Measurements from ENCODE around the gene GTF2H2C. TPM values are rescaled to one million over a fixed set of nuclear protein-coding genes. Genes with fewer than 3 reads are reported as not detected.
"Not testable (repeated sequence)": the region's sequence is repeated elsewhere in the genome, so short reads cannot be mapped to it uniquely, and the experiment has no call there.

The GTF2H2C gene
- total RNA-seq, 5 donors from 2014 or later (not counting 1 experiment from before 2014, with no cell fraction given): 27.8 to 46.6 (median 35.1) TPM

GRCh38 chr5:69530561-69531405, 29.2 kb upstream of the GTF2H2C start:
- Mint-ChIP-seq H3K4me1 (no peaks in the 10 kb centered on the region), H3K4me3 (no peak overlapping the region), H3K36me3 (no peaks in the 10 kb centered on the region), H3K27me3 (peaks cover 12 to 22% of the 10 kb centered on the region in 2 donors), H3K27ac (no peak overlapping the region), H3K9me3 (no peaks in the 10 kb centered on the region)
- no peaks in the 10 kb centered on the region for H3K36me3 ChIP-seq (ENCODE audit: control insufficient read depth in 2 of 2, extremely low read depth in 1 of 2, insufficient read depth in 1 of 2, low read length in 1 of 2)
- WGBS (ENCODE audit: insufficient coverage): 85% methylated on average over 6 of the region's 7 CpGs
- POLR2A ChIA-PET: no interaction called here
- no peak overlapping the region for H3K4me3 ChIP-seq (ENCODE audit: control insufficient read depth in 1 of 2, extremely low read depth in 1 of 2, low read length in 1 of 2)
- ATAC-seq (replicated peaks in 1 of 4) (no peak), DNase-seq (no peak)
- no peaks in the 10 kb centered on the region for H3K9me3 ChIP-seq
- peaks cover 0 to 2% of the 10 kb centered on the region in 2 experiments for H3K27me3 ChIP-seq (replicated peaks in 1 of 2; ENCODE audit: control insufficient read depth in 2 of 2, extremely low read depth in 1 of 2, insufficient read depth in 2 of 2, low read length in 1 of 2)
- CTCF ChIA-PET: no interaction called here
- H3K4me1 ChIP-seq (ENCODE audit: control insufficient read depth in 1 of 2, extremely low read depth in 1 of 2, insufficient read depth in 2 of 2, low read length in 2 of 2): no peaks in the 10 kb centered on the region
- H3K27ac ChIP-seq (ENCODE audit: low read length): no peak overlapping the region

- H3K9me3 ChIP-seq: no peaks in the 10 kb centered on the region
- H3K4me1 ChIP-seq (ENCODE audit: control insufficient read depth in 1 of 2, extremely low read depth in 1 of 2, insufficient read depth in 2 of 2, low read length in 2 of 2): no peaks in the 10 kb centered on the region
- no peaks in the 10 kb centered on the region for H3K36me3 ChIP-seq (ENCODE audit: control insufficient read depth in 2 of 2, extremely low read depth in 1 of 2, insufficient read depth in 1 of 2, low read length in 1 of 2)
- no peaks in the 10 kb centered on the region for H3K27me3 ChIP-seq (replicated peaks in 1 of 2; ENCODE audit: control insufficient read depth in 2 of 2, extremely low read depth in 1 of 2, insufficient read depth in 2 of 2, low read length in 1 of 2)
- H3K4me3 ChIP-seq (ENCODE audit: control insufficient read depth in 1 of 2, extremely low read depth in 1 of 2, low read length in 1 of 2): no peak overlapping the region
- Mint-ChIP-seq H3K27ac (no peak overlapping the region), H3K9me3 (no peaks in the 10 kb centered on the region), H3K27me3 (peaks cover 8 to 16% of the 10 kb centered on the region in 2 donors), H3K4me3 (no peak overlapping the region), H3K36me3 (no peaks in the 10 kb centered on the region), H3K4me1 (no peaks in the 10 kb centered on the region)
- DNase-seq (no peak), ATAC-seq (replicated peaks in 1 of 4) (no peak)
- ChIA-PET POLR2A (no interaction called here), CTCF (no interaction called here)
- WGBS (ENCODE audit: insufficient coverage): 91% methylated on average over 1 of the region's 3 CpGs
- no peak overlapping the region for H3K27ac ChIP-seq (ENCODE audit: low read length)
Measured at GRCh38 chr5:69531406-69531801, 28.6 kb upstream of the GTF2H2C start.

- H3K27me3 Mint-ChIP-seq; CTCF ChIA-PET; H3K27me3 ChIP-seq (replicated peaks in 1 of 2; ENCODE audit: control insufficient read depth in 2 of 2, extremely low read depth in 1 of 2, insufficient read depth in 2 of 2, low read length in 1 of 2); H3K4me1 Mint-ChIP-seq; ATAC-seq (replicated peaks in 1 of 4); H3K4me1 ChIP-seq (ENCODE audit: control insufficient read depth in 1 of 2, extremely low read depth in 1 of 2, insufficient read depth in 2 of 2, low read length in 2 of 2); H3K27ac Mint-ChIP-seq; H3K4me3 Mint-ChIP-seq; DNase-seq; H3K36me3 Mint-ChIP-seq; H3K9me3 Mint-ChIP-seq; H3K36me3 ChIP-seq (ENCODE audit: control insufficient read depth in 2 of 2, extremely low read depth in 1 of 2, insufficient read depth in 1 of 2, low read length in 1 of 2); H3K27ac ChIP-seq (ENCODE audit: low read length); H3K9me3 ChIP-seq; H3K4me3 ChIP-seq (ENCODE audit: control insufficient read depth in 1 of 2, extremely low read depth in 1 of 2, low read length in 1 of 2); POLR2A ChIA-PET: not testable (repeated sequence)
- no CpG with 5 or more reads among the region's 3 CpGs for WGBS (ENCODE audit: insufficient coverage)
Measured at GRCh38 chr5:69537911-69538310, 22.1 kb upstream of the GTF2H2C start.

- H3K4me1 ChIP-seq (ENCODE audit: control insufficient read depth in 1 of 2, extremely low read depth in 1 of 2, insufficient read depth in 2 of 2, low read length in 2 of 2); H3K27ac ChIP-seq (ENCODE audit: low read length); POLR2A ChIA-PET; H3K9me3 ChIP-seq; CTCF ChIA-PET; H3K4me3 ChIP-seq (ENCODE audit: control insufficient read depth in 1 of 2, extremely low read depth in 1 of 2, low read length in 1 of 2); H3K27ac Mint-ChIP-seq; H3K9me3 Mint-ChIP-seq; H3K4me3 Mint-ChIP-seq; H3K36me3 Mint-ChIP-seq; ATAC-seq (replicated peaks in 1 of 4); H3K36me3 ChIP-seq (ENCODE audit: control insufficient read depth in 2 of 2, extremely low read depth in 1 of 2, insufficient read depth in 1 of 2, low read length in 1 of 2); H3K4me1 Mint-ChIP-seq; H3K27me3 ChIP-seq (replicated peaks in 1 of 2; ENCODE audit: control insufficient read depth in 2 of 2, extremely low read depth in 1 of 2, insufficient read depth in 2 of 2, low read length in 1 of 2); DNase-seq; H3K27me3 Mint-ChIP-seq: not testable (repeated sequence)
- WGBS (ENCODE audit: insufficient coverage): no CpG with 5 or more reads among the region's 2 CpGs
Measured at GRCh38 chr5:69538735-69539134, 21.3 kb upstream of the GTF2H2C start.

- H3K4me3 ChIP-seq (ENCODE audit: control insufficient read depth in 1 of 2, extremely low read depth in 1 of 2, low read length in 1 of 2); H3K27me3 Mint-ChIP-seq; ATAC-seq (replicated peaks in 1 of 4); H3K9me3 Mint-ChIP-seq; POLR2A ChIA-PET; H3K27ac Mint-ChIP-seq; DNase-seq; H3K27me3 ChIP-seq (replicated peaks in 1 of 2; ENCODE audit: control insufficient read depth in 2 of 2, extremely low read depth in 1 of 2, insufficient read depth in 2 of 2, low read length in 1 of 2); H3K4me3 Mint-ChIP-seq; CTCF ChIA-PET; H3K36me3 ChIP-seq (ENCODE audit: control insufficient read depth in 2 of 2, extremely low read depth in 1 of 2, insufficient read depth in 1 of 2, low read length in 1 of 2); H3K9me3 ChIP-seq; H3K36me3 Mint-ChIP-seq; H3K27ac ChIP-seq (ENCODE audit: low read length); H3K4me1 ChIP-seq (ENCODE audit: control insufficient read depth in 1 of 2, extremely low read depth in 1 of 2, insufficient read depth in 2 of 2, low read length in 2 of 2); H3K4me1 Mint-ChIP-seq: not testable (repeated sequence)
- no CpG with 5 or more reads among the region's 1 CpG for WGBS (ENCODE audit: insufficient coverage)
Measured at GRCh38 chr5:69541347-69541746, 18.6 kb upstream of the GTF2H2C start.

- H3K4me3 ChIP-seq (ENCODE audit: control insufficient read depth in 1 of 2, extremely low read depth in 1 of 2, low read length in 1 of 2); H3K27ac ChIP-seq (ENCODE audit: low read length); H3K4me3 Mint-ChIP-seq; H3K4me1 Mint-ChIP-seq; H3K36me3 ChIP-seq (ENCODE audit: control insufficient read depth in 2 of 2, extremely low read depth in 1 of 2, insufficient read depth in 1 of 2, low read length in 1 of 2); ATAC-seq (replicated peaks in 1 of 4); H3K27me3 ChIP-seq (replicated peaks in 1 of 2; ENCODE audit: control insufficient read depth in 2 of 2, extremely low read depth in 1 of 2, insufficient read depth in 2 of 2, low read length in 1 of 2); POLR2A ChIA-PET; H3K27me3 Mint-ChIP-seq; CTCF ChIA-PET; DNase-seq; H3K9me3 ChIP-seq; H3K27ac Mint-ChIP-seq; H3K9me3 Mint-ChIP-seq; H3K4me1 ChIP-seq (ENCODE audit: control insufficient read depth in 1 of 2, extremely low read depth in 1 of 2, insufficient read depth in 2 of 2, low read length in 2 of 2); H3K36me3 Mint-ChIP-seq: not testable (repeated sequence)
- WGBS (ENCODE audit: insufficient coverage): no CpG with 5 or more reads among the region's 3 CpGs
Measured at GRCh38 chr5:69542838-69543618, 17.0 kb upstream of the GTF2H2C start.

All from T-cell (primary cell).